Esophagus squamous epithelium (tissue), 4 donors: ENCODE results near the gene SERHL2.
"Not testable (repeated sequence)": the region's sequence is repeated elsewhere in the genome, so short reads cannot be mapped to it uniquely, and the experiment has no call there.

Experiments used
- POLR2A ChIP-seq, 4 donors: fragments of 450-650 bp; IDR thresholded peaks; one replicate each; pipeline ENCODE4 v1.6.1; 2017; ENCODE audit warnings: antibody characterized with exemption in 4 of 4, mild to moderate bottlenecking in 4 of 4, moderate library complexity in 3 of 4
- TF ChIP-seq, protein P1 (sequence below), 6 experiments: fragments of 450-650 bp in 4 of 6; fragments of 200-600 bp in 2 of 6; sonication (generic) in 2 of 6; IDR thresholded peaks; one replicate each; pipeline ENCODE4 v1.5.1; 2016 to 2019; ENCODE audit warnings: antibody characterized with exemption in 6 of 6, mild to moderate bottlenecking in 4 of 6, moderate library complexity in 4 of 6

DNA sequence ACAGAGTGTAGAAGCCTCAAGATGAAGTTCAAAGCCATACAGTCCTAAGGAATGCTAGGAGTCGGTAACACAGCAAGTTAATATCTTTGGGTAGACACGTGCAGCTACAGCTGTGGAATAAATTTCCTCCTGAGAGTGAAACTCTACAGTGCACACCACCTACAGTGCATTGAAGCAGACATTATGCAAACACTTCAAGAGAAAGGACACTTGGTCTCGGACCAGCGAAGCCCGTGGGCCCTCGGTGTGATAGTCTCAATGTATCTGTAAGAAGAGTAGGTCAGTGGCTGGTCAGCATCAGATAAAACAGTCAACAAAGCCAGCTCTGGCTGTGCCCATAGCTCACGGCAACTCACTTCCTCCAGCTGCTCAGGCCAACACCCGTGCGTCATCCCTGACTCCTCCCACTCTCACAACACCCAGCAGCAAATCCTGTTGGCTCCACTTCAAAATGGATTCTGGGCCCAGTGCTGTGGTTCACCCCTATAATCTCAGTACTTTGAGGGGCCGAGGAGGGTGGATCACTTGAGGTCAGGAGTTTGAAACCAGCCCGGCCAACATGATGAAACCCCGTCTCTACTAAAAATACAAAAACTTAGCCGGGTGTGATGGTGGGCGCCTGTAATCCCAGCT, 16.4 kb upstream of the SERHL2 start:
- TF ChIP-seq, protein P1, sequence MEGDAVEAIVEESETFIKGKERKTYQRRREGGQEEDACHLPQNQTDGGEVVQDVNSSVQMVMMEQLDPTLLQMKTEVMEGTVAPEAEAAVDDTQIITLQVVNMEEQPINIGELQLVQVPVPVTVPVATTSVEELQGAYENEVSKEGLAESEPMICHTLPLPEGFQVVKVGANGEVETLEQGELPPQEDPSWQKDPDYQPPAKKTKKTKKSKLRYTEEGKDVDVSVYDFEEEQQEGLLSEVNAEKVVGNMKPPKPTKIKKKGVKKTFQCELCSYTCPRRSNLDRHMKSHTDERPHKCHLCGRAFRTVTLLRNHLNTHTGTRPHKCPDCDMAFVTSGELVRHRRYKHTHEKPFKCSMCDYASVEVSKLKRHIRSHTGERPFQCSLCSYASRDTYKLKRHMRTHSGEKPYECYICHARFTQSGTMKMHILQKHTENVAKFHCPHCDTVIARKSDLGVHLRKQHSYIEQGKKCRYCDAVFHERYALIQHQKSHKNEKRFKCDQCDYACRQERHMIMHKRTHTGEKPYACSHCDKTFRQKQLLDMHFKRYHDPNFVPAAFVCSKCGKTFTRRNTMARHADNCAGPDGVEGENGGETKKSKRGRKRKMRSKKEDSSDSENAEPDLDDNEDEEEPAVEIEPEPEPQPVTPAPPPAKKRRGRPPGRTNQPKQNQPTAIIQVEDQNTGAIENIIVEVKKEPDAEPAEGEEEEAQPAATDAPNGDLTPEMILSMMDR (IDR thresholded peaks at IDR 0.05): not testable (repeated sequence)
- not testable (repeated sequence) for TF ChIP-seq POLR2A (IDR thresholded peaks at IDR 0.05)
